Trophoblast cell (in vitro differentiated cells and primary cell): Measurements from ENCODE around the gene ARMH1.
A peak's percentile ranks its signal among the peaks of the same experiment; 100 is the strongest.

ENCODE experiments used
- DNase-seq, 2 donors: peaks; one replicate each; pipeline ENCODE4 v3.0.0-alpha.2; 2016
- H2AFZ ChIP-seq: 2 replicates; pipeline ENCODE4 v1.6.1; 2013; ENCODE audit warnings: low read length, moderate library complexity, mild to moderate bottlenecking; ENCODE audit not compliant: insufficient read depth, poor library complexity
- H2AK5ac ChIP-seq: 2 replicates; pipeline ENCODE4 v1.6.1; 2013; ENCODE audit warnings: mild to moderate bottlenecking, low read length
- H2BK120ac ChIP-seq: 2 replicates; pipeline ENCODE4 v1.6.1; 2013; ENCODE audit warnings: low read length, mild to moderate bottlenecking, moderate library complexity; ENCODE audit not compliant: insufficient read depth, poor library complexity
- H2BK12ac ChIP-seq: 2 replicates; pipeline ENCODE4 v1.6.1; 2013; ENCODE audit warnings: mild to moderate bottlenecking, low read length, moderate library complexity
- H2BK5ac ChIP-seq: 2 replicates; pipeline ENCODE4 v1.6.1; 2013; ENCODE audit warnings: low read length, low read depth, moderate library complexity, mild to moderate bottlenecking; ENCODE audit not compliant: poor library complexity
- H3K14ac ChIP-seq: 2 replicates; pipeline ENCODE4 v1.6.1; 2013; ENCODE audit warnings: mild to moderate bottlenecking, low read length
- H3K18ac ChIP-seq: 2 replicates; pipeline ENCODE4 v1.6.1; 2013; ENCODE audit warnings: mild to moderate bottlenecking, low read length
- H3K23ac ChIP-seq: 2 replicates; pipeline ENCODE4 v1.6.1; 2013; ENCODE audit warnings: low read length
- H3K27ac ChIP-seq: 2 replicates; pipeline ENCODE4 v1.5.1; 2013; ENCODE audit warnings: low read depth, mild to moderate bottlenecking, inconsistent platforms, low read length, moderate library complexity
- H3K27me3 ChIP-seq: 2 replicates; pipeline ENCODE4 v1.6.1; 2013; ENCODE audit warnings: inconsistent platforms, mild to moderate bottlenecking, low read length, moderate library complexity; ENCODE audit not compliant: insufficient read depth
- H3K36me3 ChIP-seq, 2 experiments: 1 replicate in 1 of 2; 2 replicates in 1 of 2; pipeline ENCODE4 v1.6.1; 2013; ENCODE audit warnings: low read length in 2 of 2, mild to moderate bottlenecking in 2 of 2, moderate library complexity in 1 of 2; ENCODE audit not compliant: insufficient read depth in 2 of 2, control insufficient read depth in 1 of 2
- H3K4ac ChIP-seq: 2 replicates; pipeline ENCODE4 v1.6.1; 2013; ENCODE audit warnings: low read depth, mild to moderate bottlenecking, low read length, moderate library complexity
- H3K4me1 ChIP-seq, 2 experiments: 1 replicate in 1 of 2; 2 replicates in 1 of 2; pipeline ENCODE4 v1.6.1; 2013; ENCODE audit warnings: low read length in 2 of 2, mild to moderate bottlenecking in 2 of 2, moderate library complexity in 1 of 2; ENCODE audit not compliant: insufficient read depth in 2 of 2, control insufficient read depth in 1 of 2
- H3K4me2 ChIP-seq: 2 replicates; pipeline ENCODE4 v1.6.1; 2013; ENCODE audit warnings: inconsistent platforms, mild to moderate bottlenecking, low read length, moderate library complexity
- H3K4me3 ChIP-seq: 2 replicates; pipeline ENCODE4 v1.5.1; 2013; ENCODE audit warnings: mild to moderate bottlenecking, low read depth, low read length, inconsistent platforms
- H3K79me1 ChIP-seq: one replicate; pipeline ENCODE4 v1.6.1; 2013; ENCODE audit warnings: low read length
- H3K79me2 ChIP-seq: 2 replicates; pipeline ENCODE4 v1.6.1; 2013; ENCODE audit warnings: low read length, mild to moderate bottlenecking; ENCODE audit not compliant: control insufficient read depth, insufficient read depth, poor library complexity
- H3K9ac ChIP-seq: 2 replicates; pipeline ENCODE4 v1.6.1; 2013; ENCODE audit warnings: mild to moderate bottlenecking, low read length
- H3K9me3 ChIP-seq: 2 replicates; pipeline ENCODE4 v1.6.1; 2013; ENCODE audit warnings: low read depth, mild to moderate bottlenecking, control low read depth, inconsistent platforms, low read length; ENCODE audit not compliant: insufficient read depth
- H4K12ac ChIP-seq: 2 replicates; pipeline ENCODE4 v1.6.1; 2013; ENCODE audit warnings: low read depth, mild to moderate bottlenecking, low read length, moderate library complexity
- H4K8ac ChIP-seq: 2 replicates; pipeline ENCODE4 v1.6.1; 2013; ENCODE audit warnings: low read depth, mild to moderate bottlenecking, low read length, moderate library complexity
- H4K91ac ChIP-seq: one replicate; pipeline ENCODE4 v1.6.1; 2013; ENCODE audit warnings: low read depth, mild to moderate bottlenecking, low read length, moderate library complexity
- WGBS: extraction: QIAGEN DNeasy Blood & Tissue Kit; methylation state at CpG from one replicate; pipeline ENCODE4 v1.1.7; 2013; ENCODE audit warnings: missing lambda C conversion rate; ENCODE audit not compliant: insufficient read length, insufficient coverage; ENCODE audit errors: extremely low coverage; 5-methylcytosine and 5-hydroxymethylcytosine counted together

Gene ARMH1

GRCh38 chr1:44730741-44731512 is 56.4 kb downstream of the ARMH1 start, which contains the start of gene RNU5D-1:
Gene RNU5D-1, minus strand, starts transcription at chr1:44731170.
- peak; percentile 97 to 100 for DNase-seq
- Histone ChIP-seq H3K79me2 (no peaks in the 10 kb centered on the region), H2BK5ac (peak within 1 kb of the TSS; percentile 67), H4K91ac (peak within 1 kb of the TSS; percentile 40), H3K79me1 (peaks cover 3% of the 10 kb centered on the region), H3K4ac (no peak within 1 kb of the TSS), H2BK120ac (no peak within 1 kb of the TSS), H3K14ac (no peak within 1 kb of the TSS), H4K8ac (peak within 1 kb of the TSS; percentile 80), H3K9ac (no peak within 1 kb of the TSS), H4K12ac (no peak within 1 kb of the TSS), H3K9me3 (peaks cover 2% of the 10 kb centered on the region), H3K4me2 (peak within 1 kb of the TSS; percentile 51), H3K4me1 (peaks cover 6 to 8% of the 10 kb centered on the region in 2 experiments), H3K36me3 (no peaks in the 10 kb centered on the region), H3K27ac (peak within 1 kb of the TSS; percentile 93), H3K27me3 (no peaks in the 10 kb centered on the region), H3K23ac (no peak within 1 kb of the TSS), H2AFZ (peak within 1 kb of the TSS; percentile 66), H3K4me3 (no peak within 1 kb of the TSS), H3K18ac (no peak within 1 kb of the TSS), H2AK5ac (no peak within 1 kb of the TSS), H2BK12ac (peak within 1 kb of the TSS; percentile 81)
- WGBS = 100% methylated on average over 1 of the region's 19 CpGs

- no peak overlapping the region for H3K4ac ChIP-seq
- H3K36me3 ChIP-seq = no peaks in the 10 kb centered on the region
- no peak overlapping the region for H3K4me2 ChIP-seq
- no peak overlapping the region for H4K91ac ChIP-seq
- no peak overlapping the region for H4K8ac ChIP-seq
- no peak overlapping the region for H3K4me3 ChIP-seq
- no peaks in the 10 kb centered on the region for H3K27me3 ChIP-seq
- H3K14ac ChIP-seq = no peak overlapping the region
- no peak overlapping the region for H2AK5ac ChIP-seq
- no peak overlapping the region for H3K23ac ChIP-seq
- H3K18ac ChIP-seq = no peak overlapping the region
- no peaks in the 10 kb centered on the region for H3K79me2 ChIP-seq
- no peak overlapping the region for H2BK12ac ChIP-seq
- H2BK5ac ChIP-seq = no peak overlapping the region
- no peak overlapping the region for H2AFZ ChIP-seq
- no peak overlapping the region for H3K9ac ChIP-seq
- peaks cover 3% of the 10 kb centered on the region for H3K79me1 ChIP-seq
- no peak overlapping the region for H4K12ac ChIP-seq
- peaks cover 2% of the 10 kb centered on the region in 2 experiments for H3K4me1 ChIP-seq
- H2BK120ac ChIP-seq = no peak overlapping the region
- peaks cover 5% of the 10 kb centered on the region for H3K9me3 ChIP-seq
- DNase-seq = no peak
- no CpG with 5 or more reads among the region's 1 CpG for WGBS
- H3K27ac ChIP-seq = no peak overlapping the region
These were observed 58.9 kb downstream of the ARMH1 start for GRCh38 chr1:44733365-44733764.

GRCh38 chr1:44733784-44734183 is 59.3 kb downstream of the ARMH1 start:
- no peak overlapping the region for H4K8ac ChIP-seq
- no peaks in the 10 kb centered on the region for H3K27me3 ChIP-seq
- no peak overlapping the region for H2AK5ac ChIP-seq
- H3K9me3 ChIP-seq = peaks cover 5% of the 10 kb centered on the region
- no peak overlapping the region for H3K9ac ChIP-seq
- DNase-seq = no peak
- H3K18ac ChIP-seq = no peak overlapping the region
- H4K12ac ChIP-seq = no peak overlapping the region
- H3K4me3 ChIP-seq = no peak overlapping the region
- no peak overlapping the region for H2AFZ ChIP-seq
- H4K91ac ChIP-seq = no peak overlapping the region
- H2BK12ac ChIP-seq = no peak overlapping the region
- H3K79me2 ChIP-seq = no peaks in the 10 kb centered on the region
- no peak overlapping the region for H2BK5ac ChIP-seq
- H3K4ac ChIP-seq = no peak overlapping the region
- H3K4me2 ChIP-seq = no peak overlapping the region
- no CpG with 5 or more reads among the region's 1 CpG for WGBS
- no peak overlapping the region for H3K27ac ChIP-seq
- H3K23ac ChIP-seq = no peak overlapping the region
- no peak overlapping the region for H3K14ac ChIP-seq
- H3K79me1 ChIP-seq = peaks cover 3% of the 10 kb centered on the region
- no peak overlapping the region for H2BK120ac ChIP-seq
- H3K36me3 ChIP-seq = no peaks in the 10 kb centered on the region
- H3K4me1 ChIP-seq = peaks cover 2% of the 10 kb centered on the region in 2 experiments

- Histone ChIP-seq H2BK120ac (no peak overlapping the region), H2AK5ac (no peak overlapping the region), H3K9me3 (peaks cover 5% of the 10 kb centered on the region), H2AFZ (no peak overlapping the region), H3K4me2 (no peak overlapping the region), H3K9ac (no peak overlapping the region), H3K4me1 (peaks cover 3 to 4% of the 10 kb centered on the region in 2 experiments), H2BK12ac (no peak overlapping the region), H3K79me1 (peaks cover 10% of the 10 kb centered on the region), H3K36me3 (no peaks in the 10 kb centered on the region), H3K23ac (no peak overlapping the region), H3K4ac (no peak overlapping the region), H3K14ac (no peak overlapping the region), H4K91ac (no peak overlapping the region), H3K27me3 (no peaks in the 10 kb centered on the region), H3K4me3 (no peak overlapping the region), H3K79me2 (peaks cover 6% of the 10 kb centered on the region), H4K8ac (no peak overlapping the region), H3K18ac (no peak overlapping the region), H3K27ac (no peak overlapping the region), H4K12ac (no peak overlapping the region), H2BK5ac (no peak overlapping the region)
- no CpG with 5 or more reads among the region's 1 CpG for WGBS
- no peak for DNase-seq
These were observed 61.5 kb downstream of the ARMH1 start for GRCh38 chr1:44735992-44736391.
